GM12872 (cell line): ENCODE measurements around the gene OR4D9.

Experiments used
- TF ChIP-seq, protein P1 (sequence below): IDR thresholded peaks from 3 replicates; pipeline ENCODE4 v1.5.1; 2011; ENCODE audit warnings: low read depth, mild to moderate bottlenecking, low read length, moderate library complexity; ENCODE audit not compliant: insufficient read depth

OR4D9 gene

DNA sequence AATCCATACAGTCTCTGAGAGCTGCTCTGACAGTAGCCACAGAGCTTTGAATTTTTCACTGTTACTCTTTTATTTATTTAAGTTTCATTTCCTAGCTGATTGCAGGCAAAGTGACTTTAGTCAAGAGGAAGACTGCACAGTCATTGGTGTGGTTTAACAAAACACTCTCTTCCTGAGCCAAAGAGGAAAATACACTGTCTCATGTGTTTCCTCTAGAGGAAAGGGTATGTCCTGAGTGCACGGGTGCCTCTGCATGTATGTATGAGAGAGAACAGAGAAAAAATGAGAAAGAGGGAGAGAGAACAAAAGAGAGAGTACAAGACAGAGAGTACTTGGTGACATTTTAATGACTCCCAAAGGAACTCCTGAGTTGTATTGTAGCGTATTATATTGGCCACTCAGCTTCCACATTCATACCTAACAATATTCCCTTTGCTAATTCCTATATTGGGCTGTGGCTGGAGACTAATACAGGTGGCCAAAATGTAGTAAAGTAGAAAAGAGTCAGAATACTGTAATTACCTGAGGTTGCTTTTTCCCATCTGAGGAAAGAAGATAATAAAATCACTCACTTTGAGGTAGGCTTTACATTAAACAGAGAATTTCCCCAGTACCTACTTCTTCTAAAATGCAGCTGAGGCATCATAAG, at the start of gene OR4D9:
TSS of gene OR4D9 (plus strand) at position 599 of the 649 bp plus-strand sequence. CDS start 3,374 bp downstream, outside the sequence.
- TF ChIP-seq, protein P1, sequence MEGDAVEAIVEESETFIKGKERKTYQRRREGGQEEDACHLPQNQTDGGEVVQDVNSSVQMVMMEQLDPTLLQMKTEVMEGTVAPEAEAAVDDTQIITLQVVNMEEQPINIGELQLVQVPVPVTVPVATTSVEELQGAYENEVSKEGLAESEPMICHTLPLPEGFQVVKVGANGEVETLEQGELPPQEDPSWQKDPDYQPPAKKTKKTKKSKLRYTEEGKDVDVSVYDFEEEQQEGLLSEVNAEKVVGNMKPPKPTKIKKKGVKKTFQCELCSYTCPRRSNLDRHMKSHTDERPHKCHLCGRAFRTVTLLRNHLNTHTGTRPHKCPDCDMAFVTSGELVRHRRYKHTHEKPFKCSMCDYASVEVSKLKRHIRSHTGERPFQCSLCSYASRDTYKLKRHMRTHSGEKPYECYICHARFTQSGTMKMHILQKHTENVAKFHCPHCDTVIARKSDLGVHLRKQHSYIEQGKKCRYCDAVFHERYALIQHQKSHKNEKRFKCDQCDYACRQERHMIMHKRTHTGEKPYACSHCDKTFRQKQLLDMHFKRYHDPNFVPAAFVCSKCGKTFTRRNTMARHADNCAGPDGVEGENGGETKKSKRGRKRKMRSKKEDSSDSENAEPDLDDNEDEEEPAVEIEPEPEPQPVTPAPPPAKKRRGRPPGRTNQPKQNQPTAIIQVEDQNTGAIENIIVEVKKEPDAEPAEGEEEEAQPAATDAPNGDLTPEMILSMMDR, result no peak

DNA sequence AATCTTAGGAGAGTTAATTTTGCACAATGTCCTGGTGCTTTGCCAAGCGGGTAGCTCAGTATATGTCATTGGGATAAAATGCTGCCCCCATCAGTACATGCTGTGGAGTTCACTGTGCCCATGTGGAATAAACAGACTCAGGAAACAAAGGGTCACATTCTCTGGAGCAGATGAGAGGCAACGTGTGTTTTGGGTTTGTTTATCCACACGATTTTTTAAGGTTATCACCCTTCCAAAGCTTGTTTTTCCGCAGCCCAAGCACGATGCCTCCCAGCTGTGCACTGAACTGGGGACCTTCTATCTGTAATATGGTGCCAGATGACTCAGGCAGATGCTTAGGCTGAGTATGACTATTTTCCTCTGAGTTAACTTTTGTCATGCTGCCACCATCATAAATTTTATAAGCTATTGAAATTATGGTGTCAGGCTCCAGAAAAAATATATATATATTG, 48.1 kb upstream of the OR4D9 start:
- TF ChIP-seq, protein P1, result no peak

DNA sequence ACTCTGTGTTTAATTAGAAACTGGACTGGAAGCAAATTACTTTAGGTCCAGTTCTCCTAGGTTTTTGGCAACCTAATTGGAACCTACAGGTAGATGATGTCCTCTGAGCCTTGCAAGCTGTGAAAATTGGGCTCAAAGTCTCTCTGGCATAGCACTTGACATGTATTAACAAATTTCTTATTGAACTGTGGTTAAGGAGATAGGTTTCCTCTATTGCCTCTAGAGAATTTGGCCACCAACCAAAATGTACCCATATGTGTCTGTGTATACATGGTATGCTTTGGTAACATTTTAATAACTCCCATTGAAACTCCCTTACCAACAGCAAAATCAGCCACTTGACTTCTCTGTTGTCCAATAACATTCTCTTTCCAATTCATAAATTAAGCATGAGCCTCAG, 38.3 kb upstream of the OR4D9 start, which contains the start of gene OR4D10:
TSS of gene OR4D10 (plus strand) at position 301 of the 400 bp plus-strand sequence. CDS start 4,115 bp downstream, outside the sequence.
- TF ChIP-seq, protein P1, result no peak

DNA sequence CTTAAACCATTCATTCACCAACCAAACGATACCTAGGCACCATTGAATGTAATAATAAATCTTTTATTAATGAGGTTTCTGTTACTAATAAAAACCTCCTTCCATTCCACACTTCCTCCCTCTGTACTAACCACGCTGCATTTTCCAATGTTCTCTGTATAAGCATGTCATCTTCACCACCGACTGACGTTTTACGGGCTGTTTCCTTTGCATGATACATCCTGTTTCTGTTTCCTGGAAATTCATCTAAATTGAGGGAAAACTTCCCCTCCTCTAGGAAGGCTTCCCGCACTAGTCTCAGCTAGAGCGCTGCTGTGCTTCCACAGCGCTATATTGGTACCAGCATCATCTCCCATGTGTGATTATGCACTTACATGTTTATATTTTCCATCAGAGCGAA, 36.2 kb upstream of the OR4D9 start:
- TF ChIP-seq, protein P1, result no peak

DNA sequence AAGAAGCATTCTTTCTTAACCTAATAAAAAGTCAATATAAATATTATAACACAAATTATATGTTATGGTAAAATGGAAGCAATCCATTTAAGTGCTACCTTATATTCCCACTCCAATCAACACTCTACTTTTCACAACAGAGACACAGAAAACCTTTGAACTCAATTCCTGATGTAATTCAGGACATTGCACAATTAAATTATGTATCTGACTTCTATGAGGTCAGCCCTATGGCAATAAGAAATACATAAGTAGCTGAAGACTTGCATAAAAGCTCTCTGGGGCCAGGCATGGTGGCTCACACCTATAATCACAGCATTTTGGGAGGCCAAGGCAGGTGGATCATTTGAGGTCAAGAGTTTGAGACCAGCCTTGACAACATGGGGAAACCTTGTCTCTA, 31.4 kb upstream of the OR4D9 start:
- TF ChIP-seq, protein P1, result no peak

DNA sequence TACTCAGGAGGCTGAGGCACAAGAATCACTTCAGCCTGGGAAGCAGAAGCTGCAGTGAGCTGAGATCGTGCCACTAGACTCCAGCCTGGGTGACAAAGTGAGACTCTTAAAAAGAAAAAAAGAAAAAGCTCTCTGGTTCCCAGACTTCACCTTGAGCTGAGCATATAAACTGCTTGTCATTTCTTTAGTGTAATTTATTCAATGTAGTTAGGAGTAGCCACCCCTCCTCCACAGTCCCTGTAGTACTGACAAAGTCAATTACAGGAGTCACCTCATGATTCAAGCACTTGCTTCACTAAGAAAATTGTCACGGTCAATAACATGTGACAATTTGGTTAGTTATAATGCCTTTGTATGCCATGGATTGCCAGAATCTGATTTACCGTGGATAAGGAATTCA, 31.0 kb upstream of the OR4D9 start:
- TF ChIP-seq, protein P1, result no peak

DNA sequence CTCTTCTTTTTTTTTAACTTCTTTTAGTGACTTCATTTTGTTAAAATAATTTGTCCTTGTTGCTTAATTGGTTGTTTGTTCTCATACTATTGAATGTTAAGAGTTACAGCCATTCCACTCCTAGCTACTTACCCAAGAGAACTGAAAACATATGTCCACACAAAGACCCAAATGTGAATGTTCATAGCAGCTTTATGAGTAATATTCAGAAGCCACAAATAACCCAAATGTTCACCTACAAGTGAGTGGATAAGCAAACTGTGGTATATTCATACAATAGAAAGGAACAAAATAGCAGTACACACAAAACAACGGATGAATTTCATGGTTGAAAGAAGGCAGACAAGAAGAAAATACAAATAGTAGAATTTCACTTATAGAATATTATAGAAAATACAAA, 9.4 kb upstream of the OR4D9 start:
- TF ChIP-seq, protein P1, result no peak

DNA sequence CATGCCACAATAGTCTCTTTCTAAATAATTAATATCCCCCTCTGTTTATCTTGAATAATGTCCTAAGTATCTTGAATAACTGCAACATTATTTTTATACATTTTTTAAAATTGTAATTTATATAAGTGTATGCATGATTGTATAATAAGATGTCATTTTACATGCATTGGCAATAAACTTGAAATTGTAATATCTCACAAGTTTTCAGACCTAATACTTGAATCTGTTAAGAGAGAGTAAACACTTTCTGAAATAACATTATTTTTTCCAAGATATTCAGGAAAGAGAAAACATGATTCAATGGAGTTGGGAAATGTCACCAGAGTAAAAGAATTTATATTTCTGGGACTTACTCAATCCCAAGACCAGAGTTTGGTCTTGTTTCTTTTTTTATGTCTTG, 8.1 kb upstream of the OR4D9 start, which contains the start of gene OR4D11:
TSS of gene OR4D11 (plus strand) at position 301 of the 400 bp plus-strand sequence. CDS start at position 301, 0 bp downstream.
- TF ChIP-seq, protein P1, result no peak
